HG02798 (cell line): Measurements from ENCODE around the gene GAB1.
A peak's percentile ranks its signal among the peaks of the same experiment; 100 is the strongest.

Experiments used
- ATAC-seq: cut with Tn5 transposase; IDR thresholded peaks from one replicate; pipeline ENCODE4 v1.9.1; 2021; ENCODE audit warnings: mild to moderate bottlenecking; ENCODE audit not compliant: unreplicated experiment, poor library complexity

The GAB1 gene

DNA sequence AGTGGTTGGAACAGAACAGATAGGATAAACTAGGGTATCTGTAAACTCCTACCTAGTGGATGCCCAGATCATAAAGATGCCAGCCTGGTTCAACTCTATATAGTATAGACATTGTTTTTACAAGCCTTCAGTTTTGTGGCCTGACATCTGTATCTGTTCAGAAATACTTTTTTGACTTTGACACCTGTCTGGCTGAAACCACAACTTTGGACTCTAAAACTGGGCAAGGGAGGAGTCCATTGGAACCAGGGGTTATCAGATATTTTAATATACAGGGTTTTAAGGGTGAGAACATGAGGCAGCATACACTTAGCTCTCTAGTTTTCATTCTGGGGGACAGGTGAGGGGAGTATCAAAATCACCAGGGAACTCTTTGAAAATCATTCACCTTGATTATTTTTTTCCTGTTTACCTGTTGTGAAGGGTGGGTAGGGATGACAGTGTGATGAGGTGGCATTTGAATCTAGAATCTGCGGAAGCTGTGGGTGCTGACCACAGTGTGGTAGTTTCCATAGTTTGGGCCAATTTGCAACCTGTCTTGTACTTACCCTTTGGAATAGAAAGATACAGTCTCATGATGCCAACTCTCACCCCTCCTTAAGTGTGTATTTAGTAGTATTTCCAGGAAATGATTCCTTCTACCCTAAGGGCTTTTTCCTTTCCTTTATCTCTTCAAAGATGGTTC, 20.6 kb downstream of the GAB1 start:
- ATAC-seq: peak; percentile 29

DNA sequence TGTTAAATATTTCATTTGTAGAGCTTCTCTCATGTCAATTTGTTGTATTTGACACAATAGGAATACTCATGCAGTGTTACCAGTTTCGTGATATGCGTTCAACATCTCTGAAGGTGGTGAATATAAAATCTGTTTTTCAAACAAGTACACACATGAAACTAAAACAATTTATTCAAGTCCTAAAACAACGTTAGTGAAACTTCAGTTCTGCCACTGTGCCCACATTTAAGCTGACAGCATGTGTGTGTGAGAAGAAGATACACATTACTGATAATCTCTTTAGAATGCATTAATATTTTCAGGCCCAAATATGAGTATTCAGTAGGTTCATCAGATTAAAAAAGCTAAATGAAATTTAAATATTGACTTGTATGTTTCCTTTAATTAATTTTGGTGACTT, 21.7 kb downstream of the GAB1 start:
- no peak for ATAC-seq

DNA sequence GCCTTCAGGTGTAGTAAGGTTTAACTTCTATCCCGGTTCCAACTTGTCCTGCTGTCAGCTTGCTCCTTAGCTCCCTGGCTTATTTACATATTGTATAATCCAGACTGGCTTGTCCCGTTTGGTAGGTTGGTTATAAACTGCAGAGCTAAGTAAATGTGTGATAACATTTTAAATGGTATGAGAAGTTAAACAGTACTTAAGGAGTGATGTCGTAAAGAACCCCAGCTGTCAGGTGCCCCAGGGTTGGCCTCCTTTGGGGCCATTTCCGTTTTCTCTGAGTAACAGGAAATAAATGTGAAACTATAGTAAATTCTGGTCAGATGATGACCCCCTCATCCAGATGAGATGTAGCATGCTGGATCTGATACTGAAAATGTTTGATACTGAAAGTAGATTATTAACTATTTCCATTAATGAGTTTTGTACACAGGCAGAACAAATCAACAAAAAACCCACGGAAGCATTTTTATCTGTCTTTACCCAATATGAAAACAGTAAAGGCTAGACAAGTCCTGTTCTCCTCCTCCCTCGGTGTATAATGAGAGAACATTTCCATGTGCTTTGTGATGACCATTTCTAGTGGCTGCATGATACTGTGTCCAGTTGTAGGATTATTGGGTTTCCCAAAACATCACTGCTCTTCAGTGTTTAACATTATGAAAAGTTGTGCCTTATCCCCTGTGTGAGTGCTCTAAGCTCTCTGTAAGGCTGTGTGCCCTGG, 22.4 kb downstream of the GAB1 start:
- peak; percentile 82 for ATAC-seq

DNA sequence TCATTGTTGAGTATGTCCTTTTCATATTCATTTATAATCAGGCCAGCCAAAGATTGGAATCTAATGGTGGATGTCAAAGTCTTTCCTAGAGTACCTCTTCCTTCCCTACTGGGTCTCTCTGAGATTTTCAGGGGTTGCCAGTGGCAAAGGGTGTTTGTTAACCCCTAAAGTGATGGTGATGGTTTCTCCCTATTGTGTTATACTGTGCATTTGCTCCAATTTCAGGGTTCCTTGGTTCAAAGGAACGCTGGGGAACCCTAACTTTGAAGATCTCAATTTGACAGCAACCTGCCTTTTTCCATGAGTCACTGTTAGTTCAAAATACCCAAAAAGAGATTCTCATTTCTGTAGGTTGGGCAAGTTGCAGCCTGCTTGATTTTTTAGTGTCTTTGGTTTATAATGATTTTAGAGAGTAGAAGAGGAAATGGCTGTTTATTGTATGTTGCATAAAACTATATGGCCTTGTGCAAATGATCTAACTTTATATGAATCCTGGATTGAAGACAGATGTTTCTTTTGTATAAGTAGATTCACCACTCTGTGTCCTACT, 23.0 kb downstream of the GAB1 start:
- no peak for ATAC-seq

DNA sequence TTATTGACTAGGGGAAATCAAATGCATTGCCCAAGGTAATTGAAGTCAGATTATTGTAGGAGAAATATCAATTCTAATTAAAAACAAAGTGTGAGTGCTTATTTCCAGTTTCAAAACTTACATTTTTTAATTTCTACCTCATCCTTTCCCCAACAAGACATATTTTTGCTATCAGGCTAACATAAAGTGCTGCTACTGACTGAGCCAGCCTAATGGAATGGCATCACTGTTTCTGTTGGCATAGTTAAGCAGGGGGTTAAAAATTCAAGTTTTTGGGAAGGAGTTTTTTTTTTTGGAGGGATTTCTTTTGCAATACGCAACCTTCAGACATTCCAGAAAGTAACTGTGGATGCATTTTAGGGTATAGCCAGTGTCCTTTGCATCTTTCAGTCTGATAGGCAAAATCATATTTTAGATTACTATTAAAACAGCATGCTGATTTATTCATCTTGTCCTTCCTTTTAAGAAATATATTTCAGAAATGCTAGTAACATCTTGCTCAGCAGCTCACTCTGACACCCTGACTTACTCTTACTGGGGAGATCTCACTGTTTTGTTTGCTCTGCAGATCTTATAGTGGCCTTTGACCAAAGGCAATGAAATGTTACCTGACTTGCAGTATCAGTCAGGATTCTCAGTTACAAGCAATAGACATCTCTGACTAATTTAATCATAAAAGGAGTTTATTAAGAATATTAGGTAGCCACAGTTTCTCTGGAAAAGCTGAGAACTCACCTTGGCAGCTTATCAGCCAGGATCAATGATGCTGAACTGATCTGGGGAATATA, 24.4 kb downstream of the GAB1 start:
- no peak for ATAC-seq

DNA sequence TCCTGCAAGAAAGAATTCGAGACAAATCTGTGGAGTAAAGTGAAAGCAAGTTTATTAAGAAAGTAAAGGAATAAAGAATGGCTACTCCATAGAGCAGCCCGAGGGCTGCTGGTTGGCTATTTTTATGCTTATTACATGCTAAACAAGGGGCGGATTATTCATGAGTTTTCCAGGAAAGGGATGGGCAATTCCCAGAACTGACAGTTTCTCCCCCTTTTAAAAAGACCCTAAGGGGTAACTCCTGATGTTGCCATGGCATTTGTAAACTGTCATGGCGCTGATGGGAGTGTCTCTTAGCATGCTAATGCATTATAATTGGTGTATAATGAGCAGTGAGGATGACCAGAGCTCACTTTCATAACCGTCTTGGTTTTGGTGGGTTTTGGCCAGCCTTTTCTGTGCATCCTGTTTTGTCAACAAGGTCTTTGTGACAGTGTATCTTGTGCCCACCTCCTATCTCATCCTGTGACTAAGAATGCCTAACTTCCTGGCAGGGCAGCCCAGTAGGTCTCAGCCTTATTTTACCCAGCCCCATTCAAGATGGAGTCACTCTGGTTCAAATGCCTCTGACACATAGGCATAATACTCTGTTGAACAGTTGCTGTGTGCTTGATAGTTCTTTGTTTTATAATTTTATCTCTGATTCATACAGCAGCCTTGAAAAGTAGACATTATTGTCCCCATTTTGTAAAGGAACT, 25.8 kb downstream of the GAB1 start:
- no peak for ATAC-seq

DNA sequence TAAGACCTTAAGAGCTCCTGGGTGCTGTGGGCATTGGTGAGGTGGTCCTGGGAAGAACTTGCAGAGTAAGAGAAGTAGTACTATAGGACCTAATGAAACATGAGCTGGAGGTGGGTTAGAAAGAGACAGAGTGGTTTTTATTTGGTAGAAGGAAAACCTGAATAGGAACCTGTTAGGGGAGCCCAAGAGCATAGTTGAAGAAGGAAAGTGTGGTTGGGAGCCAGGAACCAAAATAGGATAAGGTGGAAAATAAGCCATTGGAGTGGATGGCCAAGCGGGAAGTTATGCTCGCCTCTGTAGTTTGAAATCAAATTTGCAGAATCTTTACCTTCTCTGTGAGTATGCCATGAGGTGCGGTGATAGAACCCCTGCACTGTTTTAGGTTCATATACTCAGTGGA, 26.7 kb downstream of the GAB1 start:
- ATAC-seq: no peak

DNA sequence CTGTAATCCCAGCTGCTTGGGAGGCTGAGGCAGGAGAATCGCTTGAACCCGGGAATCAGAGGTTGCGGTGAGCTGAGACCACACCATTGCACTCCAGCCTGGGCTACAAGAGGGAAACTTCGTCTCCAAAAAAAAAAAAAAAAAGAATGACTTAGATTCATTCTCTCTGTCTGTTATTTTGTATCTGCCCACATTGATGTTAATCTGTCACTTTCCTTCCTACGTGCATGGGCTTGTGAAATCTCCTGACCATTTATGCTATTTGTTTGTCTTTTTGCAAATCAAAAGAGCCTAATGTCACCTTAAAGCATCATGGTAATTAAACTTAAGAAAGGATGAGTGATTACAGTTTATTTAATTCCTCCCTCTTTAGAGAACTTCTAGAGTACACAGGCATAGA, 27.4 kb downstream of the GAB1 start:
- no peak for ATAC-seq

DNA sequence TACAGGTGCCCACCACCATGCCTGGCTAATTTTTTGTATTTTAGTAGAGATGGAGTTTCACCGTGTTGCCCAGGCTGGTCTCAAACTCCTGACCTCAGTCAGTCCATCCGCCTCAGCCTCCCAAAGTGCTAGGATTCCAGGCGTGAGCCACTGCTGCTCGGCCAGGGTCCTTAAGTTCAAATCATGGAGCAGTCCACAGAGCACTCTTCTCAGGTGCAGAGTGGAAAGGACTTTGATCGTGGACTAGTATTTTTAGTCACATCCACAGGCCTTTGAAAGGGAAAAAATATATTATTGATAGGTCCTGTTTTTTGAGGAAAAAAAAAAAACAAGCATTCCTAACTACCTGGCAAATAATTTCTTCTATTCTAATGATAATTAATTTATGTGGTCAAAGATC, 31.2 kb downstream of the GAB1 start:
- no peak for ATAC-seq

DNA sequence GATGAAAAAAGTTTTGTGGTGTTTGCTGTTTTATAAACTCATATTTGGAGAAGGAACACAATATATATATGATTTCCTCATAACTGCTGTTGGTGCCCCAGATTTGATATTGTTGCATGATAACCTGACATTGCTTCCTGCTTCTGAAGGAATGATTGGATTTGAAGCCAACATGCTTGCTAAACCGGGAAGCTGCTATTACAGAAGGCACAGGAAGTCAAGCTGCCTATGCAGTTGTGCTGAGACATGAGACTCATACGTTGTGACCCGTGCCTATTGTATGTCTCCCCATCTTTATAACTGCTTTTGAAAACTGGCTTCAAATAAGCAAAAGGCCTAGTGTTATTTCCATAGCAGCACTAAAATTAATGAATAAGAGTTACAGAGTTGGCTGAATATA, 32.9 kb downstream of the GAB1 start:
- ATAC-seq: no peak

DNA sequence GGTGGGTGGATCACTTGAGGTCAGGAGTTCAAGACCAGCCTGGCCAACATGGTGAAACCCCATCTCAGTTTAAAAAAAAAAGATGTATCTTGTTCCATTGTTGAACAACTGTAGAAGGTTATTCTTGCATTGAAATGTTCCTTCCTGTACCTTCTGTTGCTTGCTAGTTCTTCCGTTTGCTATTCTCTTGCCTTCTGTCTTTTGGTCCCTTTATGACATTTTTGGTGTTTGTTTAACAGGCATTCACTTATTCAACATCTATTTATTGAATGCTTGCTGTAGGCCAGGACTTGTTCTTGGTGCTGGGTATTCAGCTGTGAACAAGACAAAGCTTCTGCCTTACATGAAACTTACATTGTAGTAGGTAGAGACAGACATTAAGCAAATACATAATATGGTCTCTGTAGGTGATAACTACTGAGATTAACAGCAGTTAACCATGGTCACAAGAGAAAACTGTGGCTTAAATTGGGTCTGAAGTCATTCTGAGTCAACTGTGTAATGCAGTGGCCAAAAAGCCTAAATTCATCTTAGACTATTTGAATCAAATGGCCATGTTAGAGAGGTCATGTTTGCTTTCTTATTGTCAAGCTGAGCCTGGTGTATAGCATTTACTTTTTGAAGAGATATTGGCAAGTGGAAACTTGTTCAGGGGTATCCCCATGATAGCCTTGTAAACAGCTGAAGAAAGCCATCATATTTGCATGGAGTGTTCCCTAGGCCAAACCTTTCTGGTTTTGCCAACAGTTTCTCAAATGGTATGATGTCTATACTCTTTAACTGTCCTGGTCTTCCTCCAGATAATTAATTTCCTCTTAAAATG, 35.6 kb downstream of the GAB1 start:
- ATAC-seq: peak; percentile 81

DNA sequence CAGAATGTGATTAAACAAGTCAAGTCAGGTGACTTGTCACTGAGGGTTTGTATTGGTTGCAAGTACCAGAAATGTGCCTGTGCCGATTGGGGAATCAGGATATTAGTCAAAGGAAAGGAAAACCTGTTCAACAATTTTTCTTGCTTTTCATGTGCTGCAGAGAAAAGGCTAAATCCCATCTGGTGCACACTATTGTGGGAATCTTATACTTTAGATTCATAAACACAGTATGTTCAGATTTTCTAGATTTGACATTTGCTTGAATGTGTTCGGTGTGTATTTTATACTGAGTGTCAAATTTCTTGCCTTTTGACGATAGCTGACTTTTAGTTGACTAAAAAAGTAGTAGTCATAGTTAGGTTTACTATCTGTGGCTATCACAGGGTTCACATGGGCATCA, 37.6 kb downstream of the GAB1 start:
- no peak for ATAC-seq

DNA sequence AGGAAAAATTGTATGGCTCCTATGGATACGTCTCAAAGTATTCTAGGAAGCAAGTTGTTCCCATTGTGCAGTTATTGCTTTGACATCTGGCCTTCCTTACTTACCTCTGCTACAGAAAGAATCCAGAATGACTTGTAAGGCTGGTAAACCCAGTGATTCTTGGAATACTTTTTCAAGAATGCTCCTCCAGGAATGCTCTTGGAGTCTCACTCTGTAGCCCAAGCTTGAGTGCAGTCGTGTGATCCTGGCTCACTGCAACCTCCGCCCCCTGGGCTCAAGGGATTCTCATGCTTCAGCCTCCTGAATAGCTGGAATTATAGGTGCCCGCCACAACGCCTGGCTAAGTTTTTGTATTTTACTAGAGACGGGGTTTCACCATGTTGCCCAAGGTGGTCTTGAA, 38.1 kb downstream of the GAB1 start:
- no peak for ATAC-seq

DNA sequence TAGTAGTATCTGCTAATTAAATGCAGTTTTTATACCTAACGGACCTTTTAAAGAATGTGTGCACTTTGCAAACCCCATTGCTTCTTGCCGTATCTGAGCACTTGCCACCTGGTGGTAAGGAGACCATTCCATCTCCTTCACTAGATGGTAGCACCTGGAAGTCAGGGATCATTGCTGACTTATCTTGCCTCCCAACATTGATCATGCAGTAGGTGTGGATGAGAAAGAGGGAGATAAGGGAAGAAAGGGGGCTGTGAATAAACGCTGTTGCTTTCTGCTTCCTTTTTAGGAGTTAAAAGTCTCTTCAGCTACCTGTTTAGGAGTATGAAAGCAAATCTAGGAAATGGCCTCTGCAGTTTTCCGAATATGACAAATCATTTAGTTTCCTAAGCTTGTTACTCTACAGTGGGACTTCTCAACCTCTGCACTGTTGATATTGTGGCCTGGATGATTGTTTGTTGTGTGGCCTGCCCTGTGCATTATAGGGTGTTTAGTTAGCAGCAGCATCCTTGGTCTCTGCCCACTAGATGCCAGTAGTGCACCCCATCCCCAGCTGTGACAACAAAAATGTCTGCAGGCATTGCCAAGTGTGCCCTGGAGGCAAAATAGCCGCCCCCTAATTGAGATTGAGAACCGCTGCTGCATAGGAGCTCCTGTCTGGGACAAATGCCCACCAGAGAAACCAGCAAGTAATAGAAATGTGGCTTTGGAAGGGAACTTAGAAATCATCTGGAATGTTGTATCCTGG, 38.8 kb downstream of the GAB1 start:
- peak; percentile 41 for ATAC-seq

DNA sequence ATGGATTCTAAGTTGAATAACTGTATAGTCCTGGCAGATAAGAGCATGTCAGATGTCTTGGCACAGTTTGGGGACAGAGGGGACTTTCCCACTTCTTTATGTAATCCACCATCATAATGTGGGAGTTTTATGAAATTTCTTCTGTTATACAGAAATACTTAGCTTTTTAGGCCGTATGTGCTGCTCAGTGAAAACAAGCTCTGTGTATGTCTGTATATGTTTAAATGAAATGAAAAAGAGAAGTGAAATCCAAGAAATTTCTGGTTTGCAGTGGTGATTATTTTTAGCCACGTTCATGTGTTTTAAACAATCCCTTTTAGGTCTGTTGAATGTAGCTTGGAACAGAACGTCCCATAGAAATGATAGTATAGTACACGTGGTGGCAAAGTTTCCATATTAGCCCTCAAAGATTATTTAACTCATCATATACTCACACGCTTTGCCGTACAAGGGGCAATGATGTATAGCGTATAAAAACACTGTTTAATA, 41.0 kb downstream of the GAB1 start:
- peak; percentile 63 for ATAC-seq

DNA sequence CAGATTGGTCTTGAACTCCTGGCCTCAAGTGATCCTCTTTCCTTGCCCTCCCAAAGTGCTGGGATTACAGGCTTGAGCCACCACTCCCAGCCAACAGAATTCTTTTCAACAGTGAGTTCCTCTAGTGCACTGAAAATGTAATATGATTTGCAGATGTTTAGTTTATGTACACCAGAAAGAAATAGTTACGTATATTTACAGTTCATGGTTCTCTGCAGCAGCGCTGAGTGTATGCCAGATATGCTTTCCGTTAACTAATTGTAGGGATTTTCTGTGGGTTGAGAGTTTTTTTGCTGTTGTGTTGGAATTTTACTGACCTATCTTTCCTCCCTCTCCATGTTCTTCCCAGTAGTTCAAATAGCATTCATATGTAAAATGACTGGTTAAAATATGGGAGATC, 44.0 kb downstream of the GAB1 start:
- ATAC-seq: no peak

DNA sequence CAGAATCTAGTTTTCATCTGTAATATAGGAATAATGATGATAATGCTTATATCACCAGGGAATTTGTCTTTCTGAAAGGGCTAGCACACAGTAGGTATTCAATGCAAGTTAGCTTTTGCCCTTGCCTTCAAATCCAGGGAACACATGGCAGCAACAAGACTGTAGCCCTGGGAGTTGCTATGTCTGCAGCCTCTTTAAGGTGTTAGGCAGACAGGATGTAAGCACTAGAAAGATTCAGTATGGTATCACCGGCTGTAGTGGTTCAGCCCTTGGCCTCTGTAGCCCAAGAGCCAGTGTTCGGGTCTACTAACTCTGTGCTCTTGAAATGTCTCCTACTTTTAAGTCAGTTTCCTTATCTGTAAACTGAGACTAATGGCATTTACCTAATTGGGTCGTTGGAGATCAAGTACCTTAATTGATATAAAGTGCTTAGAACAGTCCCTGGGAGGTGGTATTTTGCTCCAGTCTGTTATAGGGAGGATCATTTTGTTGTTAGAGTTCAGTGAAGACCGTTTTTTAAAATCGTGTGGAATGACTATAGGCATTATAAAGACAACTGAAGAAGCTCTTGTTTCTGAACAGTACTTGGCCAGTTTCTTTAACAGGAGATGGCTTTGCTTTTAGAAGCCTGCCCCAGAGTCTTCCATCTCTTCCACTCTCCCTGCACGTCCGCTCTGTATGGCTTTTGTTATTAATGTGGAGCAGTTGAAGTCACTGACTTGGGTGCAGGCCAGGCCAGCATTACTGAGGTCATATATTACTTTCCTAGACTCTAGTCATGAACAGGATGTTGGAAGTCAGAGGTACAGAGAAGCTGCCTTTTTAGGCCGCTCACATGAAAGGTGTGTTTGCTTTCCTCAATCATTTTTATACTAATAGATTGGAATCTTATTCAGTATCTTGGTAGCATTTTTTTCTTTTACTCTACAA, 44.8 kb downstream of the GAB1 start:
- peak; percentile 25 for ATAC-seq

DNA sequence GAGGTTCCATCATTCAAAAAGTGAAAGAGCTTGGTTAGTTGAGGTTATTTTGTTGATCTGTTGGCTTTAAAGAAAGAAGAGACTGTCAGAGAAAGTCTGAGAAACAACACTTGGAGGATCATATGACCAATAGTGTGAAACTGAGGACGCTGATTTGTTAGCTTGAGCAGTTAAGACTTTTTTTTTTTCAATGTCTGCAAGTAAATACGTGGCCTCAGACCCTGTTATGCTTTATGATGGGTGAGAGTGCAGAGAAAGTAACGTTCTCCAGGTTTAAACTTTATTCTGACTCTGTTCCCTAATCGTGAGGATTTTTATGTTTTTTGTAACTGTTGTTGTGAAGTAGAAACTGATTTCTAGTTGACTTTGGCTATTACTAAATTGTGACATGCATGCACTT, 45.9 kb downstream of the GAB1 start:
- ATAC-seq: peak; percentile 30
